ENCODE measurements around the gene KCNQ2. TPM values are rescaled to one million over a fixed set of nuclear protein-coding genes. Genes with fewer than 3 reads are reported as not detected.
"Not testable (repeated sequence)": the region's sequence is repeated elsewhere in the genome, so short reads cannot be mapped to it uniquely, and the experiment has no call there.

The KCNQ2 gene
- total RNA-seq, 1 experiment from 2014 or later = not detected

DNA sequence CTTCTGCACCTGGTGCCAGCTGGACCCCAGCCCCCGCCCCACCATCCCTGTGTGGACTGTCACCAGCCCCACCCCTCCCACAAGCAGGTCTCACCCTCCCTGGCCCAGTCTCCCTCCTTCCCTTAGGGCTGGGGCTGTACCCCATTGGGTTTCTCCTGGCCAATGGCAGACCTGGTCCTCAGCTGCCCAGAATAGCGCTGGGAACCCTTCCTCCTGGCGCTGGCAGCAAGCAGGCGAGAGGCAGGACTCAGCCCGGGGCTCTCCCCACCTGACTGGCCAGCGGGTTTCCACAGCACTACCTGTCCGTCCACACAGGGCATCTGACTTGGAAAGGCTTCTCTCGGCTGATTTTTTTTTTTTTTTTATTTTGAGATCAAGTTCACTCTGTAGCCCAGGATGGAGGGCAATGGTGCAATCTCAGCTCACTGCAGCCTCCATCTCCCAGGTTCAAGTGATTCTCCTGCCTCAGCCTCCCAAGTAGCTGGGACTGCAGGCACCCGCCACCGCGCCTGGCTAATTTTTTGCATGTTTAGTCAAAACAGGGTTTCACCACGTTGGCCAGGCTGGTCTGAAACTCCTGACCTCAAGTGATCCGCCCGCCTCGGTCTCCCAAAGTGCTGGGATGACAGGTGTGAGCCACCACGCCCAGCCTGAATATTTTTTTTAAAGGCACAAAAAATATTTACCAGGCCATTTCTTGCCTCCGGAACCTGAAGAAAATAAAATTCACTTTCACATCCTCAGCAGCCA is 89.7 kb downstream of the KCNQ2 start:
- TF ChIP-seq, protein P1, sequence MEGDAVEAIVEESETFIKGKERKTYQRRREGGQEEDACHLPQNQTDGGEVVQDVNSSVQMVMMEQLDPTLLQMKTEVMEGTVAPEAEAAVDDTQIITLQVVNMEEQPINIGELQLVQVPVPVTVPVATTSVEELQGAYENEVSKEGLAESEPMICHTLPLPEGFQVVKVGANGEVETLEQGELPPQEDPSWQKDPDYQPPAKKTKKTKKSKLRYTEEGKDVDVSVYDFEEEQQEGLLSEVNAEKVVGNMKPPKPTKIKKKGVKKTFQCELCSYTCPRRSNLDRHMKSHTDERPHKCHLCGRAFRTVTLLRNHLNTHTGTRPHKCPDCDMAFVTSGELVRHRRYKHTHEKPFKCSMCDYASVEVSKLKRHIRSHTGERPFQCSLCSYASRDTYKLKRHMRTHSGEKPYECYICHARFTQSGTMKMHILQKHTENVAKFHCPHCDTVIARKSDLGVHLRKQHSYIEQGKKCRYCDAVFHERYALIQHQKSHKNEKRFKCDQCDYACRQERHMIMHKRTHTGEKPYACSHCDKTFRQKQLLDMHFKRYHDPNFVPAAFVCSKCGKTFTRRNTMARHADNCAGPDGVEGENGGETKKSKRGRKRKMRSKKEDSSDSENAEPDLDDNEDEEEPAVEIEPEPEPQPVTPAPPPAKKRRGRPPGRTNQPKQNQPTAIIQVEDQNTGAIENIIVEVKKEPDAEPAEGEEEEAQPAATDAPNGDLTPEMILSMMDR (conservative IDR thresholded peaks at IDR 0.05) = no peak
- no peak for TF ChIP-seq EZH2 (IDR thresholded peaks at IDR 0.05; ENCODE audit: low read depth)
- peaks cover 8% of the 10 kb centered on the region for H3F3A ChIP-seq (ENCODE audit: insufficient read depth, low read depth)
- ChIA-PET CTCF (no interaction called here), POLR2A (ENCODE audit: unreplicated experiment) (interaction anchor here (0.5 kb wide), 1 partner anchor 145 kb away, joined by 4 read pairs; no protein-coding TSS in a partner anchor)
- no peak for DNase-seq
- no peak overlapping the region for H3K4me3 ChIP-seq
- no peaks in the 10 kb centered on the region for H3K4me1 ChIP-seq (replicated peaks; ENCODE audit: insufficient read depth)
- BruUV-seq (replicated peaks) = no TSS peak
- H3K27me3 ChIP-seq (ENCODE audit: insufficient read depth, low read depth) = peaks cover 89% of the 10 kb centered on the region
- no peak overlapping the region for H2AFZ ChIP-seq
- H3K36me3 ChIP-seq (ENCODE audit: low read depth) = no peaks in the 10 kb centered on the region
- H3K4me2 ChIP-seq = no peak overlapping the region
- H3K9me3 ChIP-seq (ENCODE audit: insufficient read depth, low read depth) = peaks cover 14% of the 10 kb centered on the region; the same call in 1 of the 2 replicates
- intact Hi-C loops (cut with micrococcal nuclease; ENCODE audit: unreplicated experiment) = no loop called here
- no peaks in the 10 kb centered on the region for H3K79me2 ChIP-seq (ENCODE audit: low read depth)
- peaks cover 5% of the 10 kb centered on the region for H4K20me1 ChIP-seq (ENCODE audit: insufficient read depth)
- H3K9me2 ChIP-seq (ENCODE audit: insufficient read depth) = no peaks in the 10 kb centered on the region
- H3K27ac ChIP-seq = no peak overlapping the region

DNA sequence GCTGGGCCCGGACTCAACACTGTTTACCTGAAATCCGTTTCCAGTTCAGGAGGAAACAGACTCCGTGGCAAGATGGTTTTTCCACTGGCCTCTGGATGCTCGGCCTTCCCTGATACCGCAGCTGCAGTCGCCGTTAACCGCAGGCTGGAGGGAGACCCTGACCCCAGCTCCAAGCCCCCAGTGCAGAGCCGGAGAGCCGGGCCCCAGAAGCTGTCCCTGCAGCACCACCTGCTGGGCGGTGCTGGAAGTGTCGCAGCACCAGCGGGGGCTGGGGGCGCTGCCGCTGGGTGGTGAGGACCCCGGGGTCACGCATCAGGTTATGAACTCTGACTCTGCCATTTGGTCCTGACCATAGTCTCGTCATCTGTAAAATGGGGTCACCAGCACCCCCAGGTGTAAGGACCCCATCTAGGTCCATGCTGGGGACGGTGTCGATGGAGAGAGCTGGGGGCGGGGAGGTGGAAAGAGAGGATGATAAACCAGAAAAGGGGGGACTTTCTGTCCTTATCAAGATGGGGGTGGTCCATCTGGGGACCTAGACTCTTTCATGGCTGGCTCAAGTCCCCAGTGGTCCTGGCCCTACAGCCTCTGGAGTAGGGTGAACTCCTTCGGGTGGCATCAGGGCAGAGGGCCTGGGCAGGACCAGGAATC is 90.5 kb downstream of the KCNQ2 start:
- H3F3A ChIP-seq (ENCODE audit: insufficient read depth, low read depth) = no peaks in the 10 kb centered on the region
- H3K4me2 ChIP-seq = no peak overlapping the region
- no peak overlapping the region for H3K27ac ChIP-seq
- H2AFZ ChIP-seq = no peak overlapping the region
- H3K36me3 ChIP-seq (ENCODE audit: low read depth) = no peaks in the 10 kb centered on the region
- no peaks in the 10 kb centered on the region for H3K4me1 ChIP-seq (replicated peaks; ENCODE audit: insufficient read depth)
- H3K9me2 ChIP-seq (ENCODE audit: insufficient read depth) = no peaks in the 10 kb centered on the region
- ChIA-PET CTCF (no interaction called here), POLR2A (ENCODE audit: unreplicated experiment) (interaction anchor here (0.5 kb wide), 1 partner anchor 146 kb away, joined by 4 read pairs; no protein-coding TSS in a partner anchor)
- peaks cover 97% of the 10 kb centered on the region for H3K27me3 ChIP-seq (ENCODE audit: insufficient read depth, low read depth)
- peaks cover 5% of the 10 kb centered on the region for H4K20me1 ChIP-seq (ENCODE audit: insufficient read depth)
- H3K79me2 ChIP-seq (ENCODE audit: low read depth) = no peaks in the 10 kb centered on the region
- H3K4me3 ChIP-seq = no peak overlapping the region
- intact Hi-C loops (cut with micrococcal nuclease; ENCODE audit: unreplicated experiment) = loop anchor here (2.0 kb wide), 2 partner anchors 73 to 199 kb away; no protein-coding TSS in a partner anchor
- no TSS peak for BruUV-seq (replicated peaks)
- peaks cover 11% of the 10 kb centered on the region; the same call in 1 of the 2 replicates for H3K9me3 ChIP-seq (ENCODE audit: insufficient read depth, low read depth)
- DNase-seq = peak in 1 of 2 experiments; percentile 34
- TF ChIP-seq EZH2 (IDR thresholded peaks at IDR 0.05; ENCODE audit: low read depth) = no peak
- TF ChIP-seq, protein P1 (conservative IDR thresholded peaks at IDR 0.05) = peak; percentile 100

DNA sequence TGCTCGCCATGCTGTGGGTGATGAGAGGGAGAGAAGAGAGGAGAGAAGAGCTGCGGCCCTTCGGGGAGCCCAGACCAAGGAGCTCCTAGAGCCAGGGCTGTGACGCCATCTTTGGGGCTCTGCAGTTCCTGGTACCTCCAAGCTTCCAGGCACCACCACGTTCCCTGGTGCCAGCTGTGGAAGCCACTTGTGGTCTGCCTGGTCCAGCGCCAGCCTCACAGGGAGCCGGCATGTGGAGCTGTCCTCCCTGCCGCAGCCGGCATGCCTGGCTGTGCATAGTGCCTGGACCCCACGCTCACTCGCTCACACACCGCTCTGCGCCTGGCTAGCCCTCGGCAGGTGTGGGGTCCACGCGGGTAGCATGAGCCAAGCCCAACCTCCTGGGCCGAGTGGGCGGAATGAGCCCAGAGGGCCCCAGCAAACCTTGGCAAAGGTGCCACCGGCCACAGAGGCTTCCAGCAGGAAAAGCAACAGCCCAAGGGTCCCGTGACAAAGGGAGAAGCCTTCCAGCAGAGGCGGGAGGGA is 92.0 kb downstream of the KCNQ2 start:
- Histone ChIP-seq H3K9me3 (ENCODE audit: insufficient read depth, low read depth) (0 out of 2 replicates have a peak, but pooled peaks cover 3% of the 10 kb centered on the region), H3F3A (ENCODE audit: insufficient read depth, low read depth) (no peaks in the 10 kb centered on the region), H2AFZ (no peak overlapping the region), H3K9me2 (ENCODE audit: insufficient read depth) (no peaks in the 10 kb centered on the region), H3K27ac (no peak overlapping the region), H4K20me1 (ENCODE audit: insufficient read depth) (peaks cover 5% of the 10 kb centered on the region), H3K27me3 (ENCODE audit: insufficient read depth, low read depth) (peaks cover 93% of the 10 kb centered on the region), H3K36me3 (ENCODE audit: low read depth) (no peaks in the 10 kb centered on the region), H3K4me2 (no peak overlapping the region), H3K4me1 (replicated peaks; ENCODE audit: insufficient read depth) (no peaks in the 10 kb centered on the region), H3K79me2 (ENCODE audit: low read depth) (no peaks in the 10 kb centered on the region), H3K4me3 (no peak overlapping the region)
- no TSS peak for BruUV-seq (replicated peaks)
- POLR2A ChIA-PET (ENCODE audit: unreplicated experiment) = no interaction called here
- TF ChIP-seq, protein P1 (conservative IDR thresholded peaks at IDR 0.05) = no peak
- no peak for TF ChIP-seq EZH2 (IDR thresholded peaks at IDR 0.05; ENCODE audit: low read depth)
- DNase-seq = no peak
- CTCF ChIA-PET = interaction anchor here (1.2 kb wide), 1 partner anchor 70 kb away, joined by 9 read pairs; no protein-coding TSS in a partner anchor
- intact Hi-C loops (cut with micrococcal nuclease; ENCODE audit: unreplicated experiment) = loop anchor here (2.0 kb wide), 2 partner anchors 72 to 198 kb away; no protein-coding TSS in a partner anchor

DNA sequence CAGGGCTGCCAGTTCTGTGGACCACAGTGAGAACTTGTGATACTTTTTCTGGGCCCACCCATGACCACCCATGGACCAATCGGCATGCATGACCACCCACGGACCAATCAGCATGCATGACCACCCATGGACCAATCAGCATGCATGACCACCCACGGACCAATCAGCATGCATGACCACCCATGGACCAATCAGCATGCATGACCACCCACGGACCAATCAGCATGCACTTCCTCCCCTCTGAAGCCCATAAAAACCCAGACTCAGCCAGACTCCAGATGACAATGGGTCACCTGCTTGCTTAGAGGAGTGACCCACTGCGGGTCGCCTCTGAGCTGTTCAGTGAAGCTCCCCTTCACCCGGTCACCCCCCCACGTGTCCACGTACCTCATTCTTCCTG is 92.6 kb downstream of the KCNQ2 start:
- H4K20me1 ChIP-seq (ENCODE audit: insufficient read depth); H3K4me2 ChIP-seq; H3K36me3 ChIP-seq (ENCODE audit: low read depth); CTCF ChIA-PET; H2AFZ ChIP-seq; POLR2A ChIA-PET (ENCODE audit: unreplicated experiment); H3K27ac ChIP-seq; H3K9me2 ChIP-seq (ENCODE audit: insufficient read depth); DNase-seq; H3K4me1 ChIP-seq (replicated peaks; ENCODE audit: insufficient read depth); BruUV-seq (replicated peaks); H3K9me3 ChIP-seq (ENCODE audit: insufficient read depth, low read depth); H3K79me2 ChIP-seq (ENCODE audit: low read depth); H3K4me3 ChIP-seq; H3F3A ChIP-seq (ENCODE audit: insufficient read depth, low read depth): not testable (repeated sequence)
- H3K27me3 ChIP-seq (ENCODE audit: insufficient read depth, low read depth) = peaks cover 93% of the 10 kb centered on the region
- intact Hi-C loops (cut with micrococcal nuclease; ENCODE audit: unreplicated experiment) = loop anchor here (2.0 kb wide), 2 partner anchors 71 to 197 kb away; no protein-coding TSS in a partner anchor
